HCT116 (cell line): ENCODE measurements around the gene IL31RA. TPM values are rescaled to one million over a fixed set of nuclear protein-coding genes. Genes with fewer than 3 reads are reported as not detected.

ENCODE experiments used
- ATAC-seq: fragments of 200-7000 bp; cut with Tn5 transposase; 2 replicates; pipeline ENCODE4 v1.9.1; 2020; ENCODE audit warnings: mild to moderate bottlenecking, moderate library complexity
- BruUV-seq: library from RNA; stranded (reverse); fragments of 400-500 nt; replicated peaks from 2 replicates; lab custom pipeline; 2021; lab: Mats Ljungman, UMichigan
- CTCF ChIA-PET: fragments of 300-600 bp; sonication (Branson Sonifier 250); formaldehyde crosslinking; loops from one replicate; lab custom pipeline; 2021; ENCODE audit warnings: antibody characterized with exemption; lab: Charles Lee
- POLR2A ChIA-PET: fragments of 300-600, 350-600 bp; sonication (Branson Sonifier 250); formaldehyde crosslinking; loops from one replicate; lab custom pipeline; 2021; ENCODE audit warnings: antibody characterized with exemption; lab: Charles Lee
- RAD21 ChIA-PET, 2 experiments: fragments of 300-600 bp; sonication (Branson Sonifier 250); formaldehyde crosslinking; loops; one replicate each; lab custom pipeline; 2023; ENCODE audit warnings: low total read pairs in 2 of 2; ENCODE audit not compliant: uncharacterized antibody in 2 of 2, unreplicated experiment in 2 of 2, low non-redundant PET in 1 of 2; lab: Charles Lee
- DNase-seq: peaks from one replicate; pipeline ENCODE4 v3.0.0-alpha.2; 2010; ENCODE audit warnings: low read depth, low spot score
- H2AFZ ChIP-seq: fragments of 200-600 bp; shearing (Covaris generic), sonication (generic); 2 replicates; pipeline ENCODE4 v1.6.1; 2017; ENCODE audit warnings: low read depth, mixed run types, mixed read lengths, antibody characterized with exemption, low read length; ENCODE audit not compliant: poor library complexity, severe bottlenecking
- H3K27ac ChIP-seq: 2 replicates; pipeline ENCODE4 v1.5.1; 2012; ENCODE audit warnings: low read depth, low read length
- H3K27me3 ChIP-seq: fragments of 200-600 bp; sonication (generic); 2 replicates; pipeline ENCODE4 v1.6.1; 2016; ENCODE audit warnings: mixed run types, low read length, mixed read lengths; ENCODE audit not compliant: insufficient read depth
- H3K36me3 ChIP-seq, 2 experiments: fragments of 200-500 bp in 1 of 2; fragments of 200-600 bp in 1 of 2; sonication (Bioruptor generic) in 1 of 2; sonication (generic) in 1 of 2; 2 replicates each; pipeline versions ENCODE4 v1.5.1 to v1.6.1; 2014 to 2016; ENCODE audit warnings: low read length in 2 of 2, inconsistent platforms in 1 of 2, mixed read lengths in 1 of 2, mixed run types in 1 of 2; ENCODE audit not compliant: insufficient read depth in 2 of 2, control insufficient read depth in 1 of 2
- H3K4me1 ChIP-seq, 2 experiments: fragments of 200-600 bp in 1 of 2; sonication (generic) in 1 of 2; 2 replicates each; pipeline versions ENCODE4 v1.5.1 to v1.6.1; 2012 to 2017; ENCODE audit warnings: low read length in 2 of 2, inconsistent platforms in 1 of 2, mild to moderate bottlenecking in 1 of 2, mixed read lengths in 1 of 2, mixed run types in 1 of 2, moderate library complexity in 1 of 2; ENCODE audit not compliant: insufficient read depth in 2 of 2, control insufficient read depth in 1 of 2
- H3K4me2 ChIP-seq: fragments of 200-600 bp; sonication (generic); 2 replicates; pipeline ENCODE4 v1.6.1; 2017; ENCODE audit warnings: mixed run types, low read length, mixed read lengths
- H3K4me3 ChIP-seq, 2 experiments: fragments of 200-600 bp in 1 of 2; sonication (generic) in 1 of 2; replicated peaks in 1 of 2; 2 replicates each; pipeline ENCODE4 v1.5.1; 2011 to 2016; ENCODE audit warnings: low read length in 2 of 2, control low read depth in 1 of 2, low read depth in 1 of 2, mild to moderate bottlenecking in 1 of 2, mixed read lengths in 1 of 2, mixed run types in 1 of 2
- H3K79me2 ChIP-seq: fragments of 200-600 bp; sonication (generic); 2 replicates; pipeline ENCODE4 v1.6.1; 2017; ENCODE audit warnings: mild to moderate bottlenecking, mixed run types, low read length, moderate library complexity, mixed read lengths; ENCODE audit not compliant: insufficient read depth
- H3K9ac ChIP-seq: fragments of 200-600 bp; sonication (generic); 2 replicates; pipeline ENCODE4 v1.6.1; 2016; ENCODE audit warnings: low read length, mixed read lengths
- H3K9me2 ChIP-seq: fragments of 200-600 bp; sonication (generic), shearing (Covaris generic); 2 replicates; pipeline ENCODE4 v1.6.1; 2017; ENCODE audit warnings: mixed run types, mild to moderate bottlenecking, moderate library complexity; ENCODE audit not compliant: insufficient read depth
- H3K9me3 ChIP-seq, 2 experiments: fragments of 200-500 bp in 1 of 2; fragments of 200-600 bp in 1 of 2; sonication (Bioruptor generic) in 1 of 2; sonication (generic) in 1 of 2; 2 replicates each; pipeline ENCODE4 v1.6.1; 2014 to 2017; ENCODE audit warnings: low read length in 2 of 2, mixed read lengths in 2 of 2, inconsistent platforms in 1 of 2, low read depth in 1 of 2, mild to moderate bottlenecking in 1 of 2, mixed run types in 1 of 2, moderate library complexity in 1 of 2; ENCODE audit not compliant: control insufficient read depth in 1 of 2, insufficient read depth in 1 of 2
- H4K20me1 ChIP-seq: fragments of 200-600 bp; sonication (generic), shearing (Covaris generic); 2 replicates; pipeline ENCODE4 v1.6.1; 2017; ENCODE audit warnings: mixed run types, mild to moderate bottlenecking, moderate library complexity; ENCODE audit not compliant: insufficient read depth
- EGR1 ChIP-seq: IDR thresholded peaks from 2 replicates; pipeline ENCODE4 v1.6.1; 2012; ENCODE audit warnings: low read depth
- EZH2 ChIP-seq: fragments of 200-600 bp; sonication (generic); IDR thresholded peaks from 2 replicates; pipeline ENCODE4 v1.6.1; 2017; ENCODE audit warnings: antibody characterized with exemption, mixed run types
- FOSL1 ChIP-seq: IDR thresholded peaks from 2 replicates; pipeline ENCODE4 v1.6.1; 2012; ENCODE audit warnings: low read depth
- POLR2A ChIP-seq: IDR thresholded peaks from 2 replicates; pipeline ENCODE4 v1.7.0; 2011; ENCODE audit warnings: borderline replicate concordance; ENCODE audit not compliant: insufficient read depth, insufficient read length; ENCODE audit errors: extremely low read depth
- SIN3A ChIP-seq: IDR thresholded peaks from 2 replicates; pipeline ENCODE4 v1.6.1; 2012; ENCODE audit warnings: low read depth
- YY1 ChIP-seq: IDR thresholded peaks from 2 replicates; pipeline ENCODE4 v1.6.1; 2011; ENCODE audit warnings: low read length, low read depth, moderate library complexity, mild to moderate bottlenecking; ENCODE audit not compliant: insufficient replicate concordance; ENCODE audit errors: extremely low read depth
- intact Hi-C: fragments of 100-400 bp; cut with micrococcal nuclease; formaldehyde crosslinking; loops from 2 replicates; pipeline ENCODE4 v1.10.0; 2022
- total RNA-seq: library from RNA; stranded (reverse); gene quantifications from one replicate; pipeline ENCODE4 v1.2.1, GENCODE V29; 2021; ENCODE audit not compliant: unreplicated experiment
- TF ChIP-seq, protein P1 (sequence below), 3 experiments: fragments of 200-600 bp in 1 of 3; sonication (generic) in 1 of 3; IDR thresholded peaks in 2 of 3; conservative IDR thresholded peaks in 1 of 3; 2 replicates each; pipeline ENCODE4 v1.5.1; 2012 to 2017; ENCODE audit warnings: low read depth in 2 of 3, low read length in 2 of 3, antibody characterized with exemption in 1 of 3, borderline replicate concordance in 1 of 3, control low read depth in 1 of 3, mild to moderate bottlenecking in 1 of 3, mixed read lengths in 1 of 3, mixed run types in 1 of 3, moderate library complexity in 1 of 3; ENCODE audit not compliant: insufficient read depth in 1 of 3
- TF ChIP-seq, protein P2 (sequence below): IDR thresholded peaks from 2 replicates; pipeline ENCODE4 v1.6.1; 2011; ENCODE audit warnings: mild to moderate bottlenecking, low read length, moderate library complexity; ENCODE audit not compliant: insufficient replicate concordance; ENCODE audit errors: extremely low read depth

Gene IL31RA
- total RNA-seq, 1 experiment from 2014 or later, result 0.59 TPM

DNA sequence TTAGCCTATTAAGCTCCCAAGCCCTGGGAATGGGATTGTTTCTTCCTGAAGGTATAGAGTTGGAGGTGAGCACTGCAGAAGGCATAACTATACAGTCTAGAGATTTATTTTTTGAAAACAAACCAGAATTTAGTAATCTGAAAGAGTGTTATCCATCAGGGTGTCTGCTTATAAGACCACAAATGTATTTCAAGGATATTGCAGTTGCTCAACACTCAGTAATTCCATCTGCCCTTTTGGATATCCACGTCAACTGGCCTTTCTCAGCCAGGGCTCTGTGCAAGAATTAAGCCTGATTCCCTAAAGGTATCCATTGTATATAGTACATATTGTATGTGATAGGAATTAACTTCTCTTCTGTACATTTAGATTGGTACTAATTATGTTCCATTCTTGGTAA, 15.0 kb upstream of the IL31RA start:
- Histone ChIP-seq H3K9me3 (no peaks in the 10 kb centered on the region), H3K9ac (no peak overlapping the region), H3K4me1 (no peaks in the 10 kb centered on the region), H3K4me3 (no peak overlapping the region), H3K27me3 (no peaks in the 10 kb centered on the region), H3K9me2 (no peaks in the 10 kb centered on the region; the same call in 1 of the 2 replicates), H3K27ac (no peak overlapping the region), H4K20me1 (no peaks in the 10 kb centered on the region), H3K36me3 (no peaks in the 10 kb centered on the region), H2AFZ (no peak overlapping the region), H3K79me2 (no peaks in the 10 kb centered on the region), H3K4me2 (no peak overlapping the region)
- POLR2A ChIA-PET, result no interaction called here
- TF ChIP-seq, protein P1, sequence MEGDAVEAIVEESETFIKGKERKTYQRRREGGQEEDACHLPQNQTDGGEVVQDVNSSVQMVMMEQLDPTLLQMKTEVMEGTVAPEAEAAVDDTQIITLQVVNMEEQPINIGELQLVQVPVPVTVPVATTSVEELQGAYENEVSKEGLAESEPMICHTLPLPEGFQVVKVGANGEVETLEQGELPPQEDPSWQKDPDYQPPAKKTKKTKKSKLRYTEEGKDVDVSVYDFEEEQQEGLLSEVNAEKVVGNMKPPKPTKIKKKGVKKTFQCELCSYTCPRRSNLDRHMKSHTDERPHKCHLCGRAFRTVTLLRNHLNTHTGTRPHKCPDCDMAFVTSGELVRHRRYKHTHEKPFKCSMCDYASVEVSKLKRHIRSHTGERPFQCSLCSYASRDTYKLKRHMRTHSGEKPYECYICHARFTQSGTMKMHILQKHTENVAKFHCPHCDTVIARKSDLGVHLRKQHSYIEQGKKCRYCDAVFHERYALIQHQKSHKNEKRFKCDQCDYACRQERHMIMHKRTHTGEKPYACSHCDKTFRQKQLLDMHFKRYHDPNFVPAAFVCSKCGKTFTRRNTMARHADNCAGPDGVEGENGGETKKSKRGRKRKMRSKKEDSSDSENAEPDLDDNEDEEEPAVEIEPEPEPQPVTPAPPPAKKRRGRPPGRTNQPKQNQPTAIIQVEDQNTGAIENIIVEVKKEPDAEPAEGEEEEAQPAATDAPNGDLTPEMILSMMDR (IDR thresholded peaks at IDR 0.05 in 2 of 3, conservative IDR thresholded peaks at IDR 0.05 in 1 of 3; ENCODE audit: borderline replicate concordance in 1 of 3, insufficient read depth in 1 of 3, low read depth in 2 of 3, low read length in 2 of 3), result no peak
- TF ChIP-seq EZH2, result no peak
- TF ChIP-seq, protein P2, sequence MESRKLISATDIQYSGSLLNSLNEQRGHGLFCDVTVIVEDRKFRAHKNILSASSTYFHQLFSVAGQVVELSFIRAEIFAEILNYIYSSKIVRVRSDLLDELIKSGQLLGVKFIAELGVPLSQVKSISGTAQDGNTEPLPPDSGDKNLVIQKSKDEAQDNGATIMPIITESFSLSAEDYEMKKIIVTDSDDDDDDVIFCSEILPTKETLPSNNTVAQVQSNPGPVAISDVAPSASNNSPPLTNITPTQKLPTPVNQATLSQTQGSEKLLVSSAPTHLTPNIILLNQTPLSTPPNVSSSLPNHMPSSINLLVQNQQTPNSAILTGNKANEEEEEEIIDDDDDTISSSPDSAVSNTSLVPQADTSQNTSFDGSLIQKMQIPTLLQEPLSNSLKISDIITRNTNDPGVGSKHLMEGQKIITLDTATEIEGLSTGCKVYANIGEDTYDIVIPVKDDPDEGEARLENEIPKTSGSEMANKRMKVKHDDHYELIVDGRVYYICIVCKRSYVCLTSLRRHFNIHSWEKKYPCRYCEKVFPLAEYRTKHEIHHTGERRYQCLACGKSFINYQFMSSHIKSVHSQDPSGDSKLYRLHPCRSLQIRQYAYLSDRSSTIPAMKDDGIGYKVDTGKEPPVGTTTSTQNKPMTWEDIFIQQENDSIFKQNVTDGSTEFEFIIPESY, result no peak
- TF ChIP-seq YY1, result no peak
- TF ChIP-seq FOSL1, result no peak
- TF ChIP-seq POLR2A, result no peak
- no peak for TF ChIP-seq EGR1
- no peak for TF ChIP-seq SIN3A
- RAD21 ChIA-PET, result no interaction called here
- intact Hi-C loops, result no loop called here
- no peak for DNase-seq
- no peak for ATAC-seq
- BruUV-seq, result no TSS peak
- CTCF ChIA-PET, result no interaction called here
